Activated T-helper 2 cell treated with anti-CD3 and anti-CD28 coated beads, Interferon-gamma antibody, Interleukin-2, Interleukin-4, amounts not matched to agents 10 μg/mL and 5 μg/mL and 100 μg/mL, durations not matched to agents 14 hours and 24 hours and 36 hours (primary cell): ENCODE measurements around the gene SCN2A. TPM values are rescaled to one million over a fixed set of nuclear protein-coding genes. Genes with fewer than 3 reads are reported as not detected.

Source experiments
- DNase-seq: peaks from one replicate; pipeline ENCODE4 v3.0.0; 2021; ENCODE audit warnings: low spot score
- H3K27ac Mint-ChIP-seq: one replicate; pipeline ENCODE4 v1.8.0; 2021; ENCODE audit warnings: mixed read lengths
- H3K27me3 Mint-ChIP-seq: one replicate; pipeline ENCODE4 v1.8.0; 2021; ENCODE audit warnings: low read depth, mixed read lengths
- H3K36me3 Mint-ChIP-seq: one replicate; pipeline ENCODE4 v1.8.0; 2021; ENCODE audit warnings: low read depth, mixed read lengths
- H3K4me1 Mint-ChIP-seq: one replicate; pipeline ENCODE4 v1.8.0; 2021; ENCODE audit warnings: low read depth, mixed read lengths
- H3K4me3 Mint-ChIP-seq: one replicate; pipeline ENCODE4 v1.8.0; 2021; ENCODE audit warnings: low read depth, mild to moderate bottlenecking, moderate library complexity, mixed read lengths
- H3K9me3 Mint-ChIP-seq: one replicate; pipeline ENCODE4 v1.8.0; 2021; ENCODE audit warnings: mixed read lengths
- intact Hi-C: fragments of 100-400 bp; cut with micrococcal nuclease; formaldehyde crosslinking; loops from one replicate; pipeline ENCODE4 v1.15.1; 2023
- total RNA-seq: library from RNA; stranded (reverse); gene quantifications from 2 replicates; pipeline ENCODE4 v1.2.3, GENCODE V29; 2022

Gene SCN2A
- total RNA-seq, 1 donor from 2014 or later: not detected

DNA sequence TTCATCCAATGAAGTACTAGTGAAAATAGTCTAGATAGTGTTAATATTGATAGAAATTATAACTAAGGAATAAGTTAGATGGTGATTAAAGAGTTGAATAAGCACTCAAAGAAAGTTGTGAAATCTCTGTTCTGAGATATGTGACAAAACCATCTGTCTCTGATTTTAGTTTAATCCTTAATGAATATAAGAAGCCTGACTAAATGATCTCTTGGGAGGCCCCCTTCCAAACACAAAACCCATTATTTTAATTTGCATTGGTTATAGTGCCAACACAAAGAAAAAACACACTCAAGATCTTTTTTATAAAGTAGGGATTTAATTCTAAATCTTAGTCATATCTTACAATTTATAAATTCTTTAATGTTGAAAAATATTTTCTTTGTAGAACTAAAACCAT, 34.0 kb downstream of the SCN2A start:
- no peak overlapping the region for H3K27ac Mint-ChIP-seq
- no peak for DNase-seq
- H3K36me3 Mint-ChIP-seq: no peaks in the 10 kb centered on the region
- H3K27me3 Mint-ChIP-seq: no peaks in the 10 kb centered on the region
- peaks cover 12% of the 10 kb centered on the region for H3K4me1 Mint-ChIP-seq
- intact Hi-C loops: loop anchor here (5.0 kb wide), 1 partner anchor 36 kb away; the partner anchor contains the start of gene SCN2A
- H3K9me3 Mint-ChIP-seq: no peaks in the 10 kb centered on the region
- no peak overlapping the region for H3K4me3 Mint-ChIP-seq

DNA sequence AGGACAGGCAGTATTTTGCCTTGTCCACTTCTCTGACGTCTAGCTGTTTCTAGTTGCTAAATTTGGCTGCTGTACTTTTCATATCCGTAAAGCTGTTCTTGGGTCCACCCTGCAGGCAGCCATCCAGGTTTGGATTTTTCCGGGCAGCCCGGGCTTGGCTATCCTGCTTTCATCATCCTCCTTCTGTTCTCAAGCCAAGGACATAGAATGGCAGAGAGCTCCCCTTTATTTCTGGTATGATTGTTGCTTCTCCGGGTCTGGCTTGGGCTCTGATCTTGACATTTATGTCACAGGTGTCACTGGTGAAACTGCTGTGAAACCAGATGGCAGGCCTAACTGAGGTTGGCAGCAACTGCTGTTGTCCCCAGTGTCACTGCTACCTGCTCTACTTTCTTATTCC, 35.5 kb downstream of the SCN2A start:
- Mint-ChIP-seq H3K27ac (no peak overlapping the region), H3K4me1 (peaks cover 8% of the 10 kb centered on the region), H3K9me3 (no peaks in the 10 kb centered on the region), H3K27me3 (no peaks in the 10 kb centered on the region), H3K4me3 (no peak overlapping the region), H3K36me3 (no peaks in the 10 kb centered on the region)
- intact Hi-C loops: loop anchor here (5.0 kb wide), 1 partner anchor 37 kb away; the partner anchor contains the start of gene SCN2A
- DNase-seq: no peak

DNA sequence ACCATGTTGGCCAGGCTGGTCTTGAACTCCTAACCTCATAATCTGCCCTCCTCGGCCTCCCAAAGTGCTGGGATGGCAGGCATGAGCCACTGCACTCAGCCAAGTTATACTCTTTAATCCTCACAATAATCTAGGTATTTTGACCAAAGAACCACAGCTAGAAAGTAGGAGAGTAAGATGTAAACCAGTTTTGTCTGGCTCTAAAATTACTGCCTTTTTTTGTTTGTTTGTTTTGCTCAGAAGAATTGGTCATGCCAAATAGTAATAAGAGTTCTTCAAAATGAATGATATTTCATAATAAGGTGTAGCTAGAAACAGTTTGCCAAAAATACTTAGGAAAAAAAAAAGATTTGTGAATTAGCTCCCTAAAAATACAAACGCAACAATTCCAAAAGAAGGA, 36.7 kb downstream of the SCN2A start:
- Mint-ChIP-seq H3K36me3 (no peaks in the 10 kb centered on the region), H3K27me3 (no peaks in the 10 kb centered on the region), H3K27ac (no peak overlapping the region), H3K4me1 (peaks cover 8% of the 10 kb centered on the region), H3K9me3 (no peaks in the 10 kb centered on the region), H3K4me3 (no peak overlapping the region)
- no peak for DNase-seq
- intact Hi-C loops: no loop called here

DNA sequence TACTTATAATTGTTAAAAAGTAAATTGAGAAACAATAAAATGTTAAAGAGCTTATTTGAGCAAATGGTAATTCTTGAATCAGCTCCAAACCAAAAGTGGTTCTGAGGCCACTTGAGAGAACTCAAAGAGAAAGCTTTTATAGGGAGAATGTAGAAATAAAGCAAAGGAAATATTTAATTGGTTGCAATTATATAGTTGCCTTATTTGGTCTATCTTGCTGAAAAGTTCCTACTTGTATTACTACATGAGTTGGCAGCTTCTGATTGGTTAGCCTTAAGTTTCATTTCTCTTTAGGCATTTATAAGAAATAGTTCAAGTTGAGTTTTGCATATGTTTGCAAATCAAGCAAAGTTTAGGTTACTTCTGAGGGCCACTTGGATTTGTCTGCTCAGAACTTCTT, 38.1 kb downstream of the SCN2A start:
- intact Hi-C loops: no loop called here
- peaks cover 8% of the 10 kb centered on the region for H3K4me1 Mint-ChIP-seq
- H3K36me3 Mint-ChIP-seq: no peaks in the 10 kb centered on the region
- H3K27ac Mint-ChIP-seq: no peak overlapping the region
- H3K4me3 Mint-ChIP-seq: no peak overlapping the region
- no peaks in the 10 kb centered on the region for H3K9me3 Mint-ChIP-seq
- DNase-seq: no peak
- no peaks in the 10 kb centered on the region for H3K27me3 Mint-ChIP-seq

DNA sequence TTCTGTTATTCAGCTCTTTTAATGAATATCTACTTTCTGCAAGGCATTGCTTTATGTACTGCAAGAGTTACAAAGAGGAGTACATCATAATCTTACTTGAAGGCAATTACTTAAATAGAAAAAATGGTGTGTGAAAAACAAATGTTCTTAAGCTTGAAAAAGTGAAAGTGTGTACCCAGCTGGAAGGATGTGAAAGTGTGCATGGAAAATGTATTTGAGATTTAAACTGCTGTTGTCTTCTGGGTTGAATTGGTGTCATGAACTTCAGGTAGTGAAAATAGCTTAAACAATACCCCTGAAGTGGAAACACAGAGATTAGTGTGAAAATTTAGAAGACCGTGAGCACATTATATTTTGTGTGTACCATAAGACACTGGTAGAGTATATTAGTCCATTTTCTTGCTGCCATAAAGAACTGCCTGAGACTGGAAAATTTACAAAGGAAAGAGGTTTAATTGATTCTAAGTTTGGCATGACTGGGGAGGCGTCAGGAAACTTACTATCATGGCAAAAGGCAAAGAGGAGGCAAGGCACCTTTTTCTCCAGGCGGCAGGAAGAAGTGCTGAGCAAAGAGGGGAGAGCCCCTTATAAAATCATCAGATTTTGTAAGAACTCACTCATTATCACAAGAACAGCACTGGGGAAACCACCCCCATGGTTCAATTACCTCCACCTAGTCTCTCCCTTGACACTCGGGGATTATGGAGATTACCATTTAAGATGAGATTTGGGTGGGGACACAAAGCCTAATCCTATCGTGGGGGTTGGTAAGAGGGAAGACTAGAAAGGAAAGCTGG, 38.8 kb downstream of the SCN2A start:
- Mint-ChIP-seq H3K27me3 (no peaks in the 10 kb centered on the region), H3K9me3 (no peaks in the 10 kb centered on the region), H3K27ac (no peak overlapping the region), H3K36me3 (no peaks in the 10 kb centered on the region), H3K4me1 (peaks cover 8% of the 10 kb centered on the region), H3K4me3 (no peak overlapping the region)
- no peak for DNase-seq
- intact Hi-C loops: no loop called here

DNA sequence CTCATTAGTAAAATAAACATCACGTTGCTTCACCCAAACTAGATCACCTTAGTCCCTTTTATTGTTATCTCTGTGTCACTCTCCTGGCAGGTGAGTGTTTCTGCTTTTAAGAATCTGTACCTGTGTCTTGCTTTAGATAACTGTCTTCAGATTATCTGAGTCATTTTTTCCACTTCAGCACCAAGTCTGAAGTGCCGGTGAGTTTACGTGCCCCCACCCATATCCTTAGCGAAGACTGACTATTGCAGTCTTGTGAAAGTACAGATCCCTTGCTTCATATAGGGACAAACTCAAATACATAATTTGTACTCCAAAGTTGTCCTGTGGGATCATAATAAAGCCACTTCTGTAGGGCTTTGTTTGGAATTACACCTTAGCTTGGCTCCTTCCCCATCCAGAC, 41.1 kb downstream of the SCN2A start:
- no peak overlapping the region for H3K27ac Mint-ChIP-seq
- H3K36me3 Mint-ChIP-seq: no peaks in the 10 kb centered on the region
- H3K9me3 Mint-ChIP-seq: no peaks in the 10 kb centered on the region
- no peak for DNase-seq
- peaks cover 6% of the 10 kb centered on the region for H3K4me1 Mint-ChIP-seq
- intact Hi-C loops: no loop called here
- H3K4me3 Mint-ChIP-seq: no peak overlapping the region
- no peaks in the 10 kb centered on the region for H3K27me3 Mint-ChIP-seq

DNA sequence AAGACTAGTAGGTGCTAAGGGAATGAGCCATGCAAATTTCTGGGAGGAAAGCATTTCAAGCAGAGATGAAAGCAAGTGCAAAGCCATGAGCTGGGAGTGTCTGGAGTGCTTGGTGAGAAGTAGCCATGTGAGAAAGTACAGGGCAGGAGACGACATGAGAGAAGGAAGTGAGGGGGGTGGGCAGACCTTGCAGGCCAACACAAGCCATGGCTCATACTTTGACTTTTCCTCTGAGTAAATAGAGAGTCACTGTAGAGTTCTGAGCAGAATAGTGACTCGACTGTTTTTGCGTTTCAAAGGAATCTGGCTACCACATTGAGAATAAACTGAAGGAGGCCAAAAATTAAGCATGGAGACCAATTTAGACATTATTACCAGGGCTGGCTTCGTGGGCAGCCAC, 42.2 kb downstream of the SCN2A start:
- intact Hi-C loops: no loop called here
- no peaks in the 10 kb centered on the region for H3K27me3 Mint-ChIP-seq
- no peak overlapping the region for H3K27ac Mint-ChIP-seq
- H3K9me3 Mint-ChIP-seq: no peaks in the 10 kb centered on the region
- no peak for DNase-seq
- H3K4me1 Mint-ChIP-seq: peaks cover 6% of the 10 kb centered on the region
- no peak overlapping the region for H3K4me3 Mint-ChIP-seq
- H3K36me3 Mint-ChIP-seq: no peaks in the 10 kb centered on the region

DNA sequence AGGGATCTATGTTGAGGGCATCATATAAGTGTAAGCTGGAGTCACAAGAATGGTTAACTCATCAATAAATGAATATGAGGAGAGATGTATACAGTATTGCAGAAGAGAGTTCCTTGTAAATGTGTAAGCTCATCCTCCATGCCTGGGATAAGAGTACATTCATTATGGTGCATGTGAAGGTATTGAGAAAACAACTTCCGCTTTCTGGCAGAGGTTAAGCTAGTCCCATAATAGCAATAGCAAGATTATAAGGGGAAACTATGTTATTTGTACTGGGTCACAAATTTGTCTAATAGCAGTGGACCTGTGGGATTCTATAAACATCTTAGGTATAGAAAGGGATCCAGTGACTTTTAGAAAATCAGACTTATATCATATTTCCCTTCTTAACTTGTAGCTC, 44.1 kb downstream of the SCN2A start:
- H3K27me3 Mint-ChIP-seq: peaks cover 3% of the 10 kb centered on the region
- H3K4me3 Mint-ChIP-seq: no peak overlapping the region
- intact Hi-C loops: no loop called here
- DNase-seq: no peak
- H3K4me1 Mint-ChIP-seq: no peaks in the 10 kb centered on the region
- H3K27ac Mint-ChIP-seq: no peak overlapping the region
- no peaks in the 10 kb centered on the region for H3K36me3 Mint-ChIP-seq
- no peaks in the 10 kb centered on the region for H3K9me3 Mint-ChIP-seq

DNA sequence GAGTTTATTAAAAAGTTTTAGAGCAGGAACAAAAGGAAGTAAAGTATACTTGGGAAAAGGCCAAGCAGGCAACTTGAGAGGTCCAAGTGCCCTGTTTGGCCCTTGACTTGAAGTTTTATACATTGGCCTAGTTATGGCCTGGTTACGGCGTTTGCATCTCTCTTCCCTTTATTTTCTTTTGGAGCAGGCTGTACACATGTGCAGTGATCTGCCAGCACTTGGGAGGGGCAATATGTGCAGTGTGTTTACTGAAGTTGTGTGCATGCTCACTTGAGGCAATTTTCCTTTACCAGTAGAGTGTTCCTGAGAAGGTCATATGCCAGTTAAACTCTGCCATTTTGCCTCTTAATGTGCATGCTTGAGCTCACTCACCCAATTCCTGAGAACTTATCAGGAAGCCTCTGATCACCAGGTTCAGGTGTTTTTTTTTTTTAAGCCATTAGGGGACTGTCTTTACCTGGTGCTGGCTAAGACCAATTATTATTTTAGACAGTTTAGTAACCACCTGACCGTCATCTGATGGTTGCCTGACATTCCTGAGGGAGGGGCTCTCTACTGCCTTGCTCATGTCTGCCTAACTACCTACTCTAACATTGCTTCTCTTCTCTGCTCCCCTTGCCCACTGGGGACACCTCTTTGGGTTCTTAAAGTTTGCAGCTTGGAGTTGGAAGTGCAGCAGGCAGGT, 48.0 kb downstream of the SCN2A start:
- no peak for DNase-seq
- Mint-ChIP-seq H3K4me1 (no peaks in the 10 kb centered on the region), H3K36me3 (no peaks in the 10 kb centered on the region), H3K4me3 (no peak overlapping the region), H3K9me3 (no peaks in the 10 kb centered on the region), H3K27ac (no peak overlapping the region), H3K27me3 (peaks cover 6% of the 10 kb centered on the region)
- intact Hi-C loops: no loop called here

DNA sequence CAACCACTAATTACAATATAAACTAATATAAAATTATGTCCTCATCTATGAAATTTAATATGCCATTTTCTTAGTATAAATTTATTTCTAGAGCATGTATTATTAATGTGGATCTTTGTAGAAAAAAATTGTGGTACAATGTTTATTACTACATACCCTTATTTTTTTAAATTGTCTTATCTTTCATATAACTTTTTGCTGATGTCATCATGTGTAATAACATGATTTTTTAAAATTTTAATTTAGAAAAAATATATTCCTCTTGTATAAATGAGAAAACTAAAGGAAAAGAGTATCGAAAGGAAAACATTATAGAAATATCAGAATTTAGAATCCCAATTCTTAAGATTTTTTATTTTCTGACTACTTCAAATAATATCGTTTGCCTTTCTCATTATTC, 49.9 kb downstream of the SCN2A start:
- intact Hi-C loops: no loop called here
- no peak for DNase-seq
- Mint-ChIP-seq H3K4me3 (no peak overlapping the region), H3K4me1 (peaks cover 2% of the 10 kb centered on the region), H3K9me3 (no peaks in the 10 kb centered on the region), H3K27ac (no peak overlapping the region), H3K36me3 (no peaks in the 10 kb centered on the region), H3K27me3 (peaks cover 9% of the 10 kb centered on the region)

DNA sequence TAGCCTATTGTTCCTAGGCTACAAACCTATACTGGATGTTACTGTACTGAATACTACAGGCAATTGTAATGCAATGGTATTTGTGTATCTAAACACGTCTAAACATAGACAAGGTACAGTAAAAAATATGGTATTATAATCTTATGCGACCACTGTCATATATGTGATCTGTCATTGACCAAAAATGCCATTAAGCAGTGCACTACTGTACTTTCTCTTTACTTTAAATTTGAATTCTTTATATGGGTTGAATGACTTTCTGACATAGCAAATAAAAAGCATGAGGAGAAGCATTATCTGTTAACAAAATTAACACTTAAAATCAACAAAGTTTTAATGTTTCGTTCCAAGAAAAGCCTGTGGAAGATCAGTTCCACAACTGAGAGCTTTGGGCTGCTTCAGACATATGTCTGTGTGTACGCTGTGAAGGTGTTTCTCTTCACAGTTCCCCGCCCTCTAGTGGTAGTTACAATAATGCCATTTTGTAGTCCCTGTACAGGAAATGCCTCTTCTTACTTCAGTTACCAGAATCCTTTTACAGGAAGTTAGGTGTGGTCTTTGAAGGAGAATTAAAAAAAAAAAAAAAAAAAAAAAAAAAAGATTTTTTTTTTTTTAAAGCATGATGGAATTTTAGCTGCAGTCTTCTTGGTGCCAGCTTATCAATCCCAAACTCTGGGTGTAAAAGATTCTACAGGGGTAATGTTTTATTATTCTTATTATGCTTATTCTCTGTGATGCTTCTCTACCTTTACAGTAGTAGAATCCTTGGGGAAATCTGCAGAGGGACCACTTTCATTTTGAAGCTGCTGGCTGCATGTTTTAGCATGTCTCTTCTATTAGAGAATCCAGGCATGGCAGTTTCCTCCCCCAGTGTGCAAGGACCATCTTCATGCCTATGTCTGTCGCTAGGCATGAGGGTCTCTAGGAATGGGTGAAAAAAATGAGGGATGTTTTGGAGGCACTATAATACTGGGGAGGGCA, 54.5 kb downstream of the SCN2A start:
- Mint-ChIP-seq H3K9me3 (no peaks in the 10 kb centered on the region), H3K27ac (no peak overlapping the region), H3K4me1 (peaks cover 2% of the 10 kb centered on the region), H3K36me3 (no peaks in the 10 kb centered on the region), H3K4me3 (no peak overlapping the region), H3K27me3 (peaks cover 9% of the 10 kb centered on the region)
- DNase-seq: peak; percentile 39
- intact Hi-C loops: loop anchor here (1.0 to 5.0 kb wide), 3 partner anchors 54 to 301 kb away; partner anchors contain the start of gene SCN2A

DNA sequence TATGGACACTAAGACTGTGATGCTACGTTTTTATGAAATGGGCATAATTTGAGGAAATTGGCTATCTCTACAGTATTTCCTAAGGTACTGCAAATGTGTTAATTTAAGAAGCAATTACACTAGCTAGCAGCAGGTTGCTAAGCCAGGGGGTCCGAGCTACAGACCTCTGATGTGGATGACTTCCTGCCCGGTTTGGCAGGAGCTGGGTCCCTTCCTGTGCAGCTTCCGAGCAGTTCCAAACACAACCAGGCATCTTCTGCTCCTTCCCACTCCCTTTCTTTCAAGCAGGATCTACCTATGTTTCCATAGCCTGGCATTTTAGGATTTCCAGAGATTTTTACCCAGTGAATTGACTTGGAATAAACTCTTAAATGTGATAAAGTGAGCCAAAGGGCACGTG, 55.7 kb downstream of the SCN2A start:
- Mint-ChIP-seq H3K9me3 (no peaks in the 10 kb centered on the region), H3K4me1 (peaks cover 2% of the 10 kb centered on the region), H3K4me3 (no peak overlapping the region), H3K36me3 (no peaks in the 10 kb centered on the region), H3K27ac (no peak overlapping the region), H3K27me3 (peaks cover 9% of the 10 kb centered on the region)
- DNase-seq: no peak
- intact Hi-C loops: loop anchor here (5.0 kb wide), 1 partner anchor 278 kb away; no protein-coding TSS in a partner anchor
